GM21367 (cell line): ENCODE data around the gene DUSP16.
A peak's percentile ranks its signal among the peaks of the same experiment; 100 is the strongest.
"Not testable (repeated sequence)": the region's sequence is repeated elsewhere in the genome, so short reads cannot be mapped to it uniquely, and the experiment has no call there.

Experiments
- ATAC-seq: cut with Tn5 transposase; IDR thresholded peaks from one replicate; pipeline ENCODE4 v1.9.1; 2021; ENCODE audit not compliant: unreplicated experiment

DUSP16 gene

DNA sequence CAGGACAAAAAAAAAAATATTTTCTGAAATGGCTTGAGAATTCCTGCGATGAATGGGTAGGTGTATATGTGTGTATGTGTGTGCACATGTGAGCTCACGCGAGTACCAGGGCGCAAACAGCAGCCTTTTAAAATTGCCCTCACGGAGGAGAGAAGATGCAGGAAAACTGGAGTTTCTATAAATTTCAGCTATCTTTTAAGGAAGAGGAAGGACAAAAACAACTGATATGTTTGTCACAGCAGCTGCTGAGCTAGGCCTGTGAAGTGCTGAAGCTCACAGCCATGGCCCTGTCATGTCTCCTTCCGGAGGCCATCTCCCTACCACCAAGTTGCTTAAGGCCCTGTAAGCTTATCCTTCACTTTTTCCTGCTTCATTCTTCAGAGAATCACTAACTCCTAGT is 40.8 kb downstream of the DUSP16 start:
- ATAC-seq: no peak

DNA sequence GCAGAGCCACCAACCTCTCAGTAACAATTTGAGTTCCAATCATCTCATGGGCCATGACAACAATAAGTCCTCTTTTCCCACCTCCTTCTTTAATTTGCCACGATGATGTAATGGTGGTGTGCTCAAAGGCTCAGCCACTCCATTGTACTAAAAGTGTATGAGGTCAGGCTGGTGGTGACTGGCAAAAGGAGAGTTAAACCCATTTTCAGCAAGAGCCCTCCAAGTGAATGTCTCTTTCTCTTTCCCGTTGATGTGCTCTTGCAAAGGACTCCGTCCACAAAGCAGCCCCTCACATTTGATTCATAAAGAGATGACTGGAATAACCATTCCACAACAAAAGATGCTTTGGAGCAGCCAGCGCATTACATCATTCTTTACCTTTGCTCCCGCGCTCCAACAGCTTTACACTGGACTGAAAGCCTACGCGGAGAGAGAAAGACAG is 41.6 kb downstream of the DUSP16 start:
- ATAC-seq: no peak

DNA sequence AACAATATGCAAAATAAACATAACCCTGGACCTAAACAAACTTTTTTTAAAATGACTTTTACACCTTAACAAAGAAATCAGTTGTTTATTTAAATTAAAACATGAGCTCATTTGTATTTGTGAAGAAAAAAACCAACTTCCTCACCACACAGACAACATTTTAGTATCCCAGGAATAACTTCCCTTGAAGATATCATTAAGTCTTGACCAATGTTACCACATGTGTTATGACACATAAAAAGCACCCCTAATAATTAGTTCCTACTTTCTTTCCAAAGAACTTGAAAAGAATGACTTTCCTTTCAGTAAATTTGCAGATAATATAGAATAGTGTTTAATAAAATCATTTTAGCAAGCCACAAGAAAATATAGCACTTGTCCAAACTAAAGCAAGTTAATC is 42.4 kb downstream of the DUSP16 start:
- ATAC-seq: no peak

DNA sequence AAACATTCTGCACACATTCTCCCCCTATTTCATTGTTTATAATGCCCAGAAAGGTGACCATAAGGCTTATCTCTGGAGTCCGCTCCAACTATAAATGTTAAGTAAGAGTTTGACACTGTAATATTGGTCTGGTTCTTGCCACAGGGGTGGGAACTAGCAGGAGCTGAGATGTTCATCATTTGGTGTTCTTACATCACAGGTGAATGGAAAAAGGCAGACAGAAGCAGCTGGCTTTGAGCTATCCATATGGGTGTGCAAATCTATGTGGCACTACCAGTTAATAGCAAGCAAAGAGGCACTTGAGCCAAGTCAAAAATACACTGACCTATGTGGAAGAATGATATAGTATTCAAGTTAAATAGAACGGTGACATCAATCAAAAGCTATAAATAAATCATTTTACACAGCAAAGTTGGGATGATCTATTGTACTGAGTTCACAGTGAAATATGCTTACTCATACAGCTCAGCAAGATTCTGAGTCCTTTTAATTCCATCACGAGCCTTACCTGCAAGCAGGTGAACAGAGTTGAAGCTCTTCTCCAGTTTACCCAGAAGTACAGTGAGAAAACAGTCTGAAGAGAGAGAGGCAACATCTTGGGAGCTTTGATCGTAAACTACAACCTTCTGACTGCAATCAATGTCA is 43.2 kb downstream of the DUSP16 start:
- ATAC-seq: no peak

DNA sequence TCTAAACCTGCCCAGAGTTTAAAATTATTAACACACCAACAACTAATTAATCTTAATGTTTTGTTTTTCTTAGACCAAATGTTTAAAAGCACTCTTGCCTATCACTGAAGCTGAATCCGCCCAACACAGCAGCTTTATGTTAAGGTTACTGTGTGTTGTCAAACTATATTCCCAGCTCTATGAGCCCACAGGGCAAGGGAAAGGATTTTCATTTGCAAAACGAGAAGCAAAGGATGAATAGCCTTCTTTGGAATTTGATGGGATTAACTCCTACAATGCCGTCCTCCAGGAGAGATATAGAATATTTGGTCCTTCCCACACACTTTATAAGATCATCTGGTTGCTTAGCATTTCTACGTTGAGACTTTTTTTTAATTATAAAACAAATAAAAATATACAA is 43.7 kb downstream of the DUSP16 start:
- ATAC-seq: no peak

DNA sequence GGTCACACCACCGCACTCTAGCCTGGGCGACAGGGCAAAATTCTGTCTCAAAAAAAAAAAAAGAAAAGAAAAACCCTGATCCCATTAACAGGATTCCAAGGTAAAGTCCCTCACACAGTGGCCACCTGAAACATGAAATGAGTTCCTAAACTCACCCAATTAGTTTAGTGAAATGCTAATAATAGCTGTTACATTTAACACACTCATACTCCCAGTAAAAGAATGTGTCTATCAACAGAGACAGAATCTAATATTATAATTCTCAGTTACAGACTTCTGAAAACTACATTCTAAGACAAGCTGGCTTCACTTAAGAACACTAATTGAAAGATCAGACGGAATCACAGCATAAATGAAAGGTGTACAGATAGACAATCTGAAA is 44.2 kb downstream of the DUSP16 start:
- ATAC-seq: no peak

DNA sequence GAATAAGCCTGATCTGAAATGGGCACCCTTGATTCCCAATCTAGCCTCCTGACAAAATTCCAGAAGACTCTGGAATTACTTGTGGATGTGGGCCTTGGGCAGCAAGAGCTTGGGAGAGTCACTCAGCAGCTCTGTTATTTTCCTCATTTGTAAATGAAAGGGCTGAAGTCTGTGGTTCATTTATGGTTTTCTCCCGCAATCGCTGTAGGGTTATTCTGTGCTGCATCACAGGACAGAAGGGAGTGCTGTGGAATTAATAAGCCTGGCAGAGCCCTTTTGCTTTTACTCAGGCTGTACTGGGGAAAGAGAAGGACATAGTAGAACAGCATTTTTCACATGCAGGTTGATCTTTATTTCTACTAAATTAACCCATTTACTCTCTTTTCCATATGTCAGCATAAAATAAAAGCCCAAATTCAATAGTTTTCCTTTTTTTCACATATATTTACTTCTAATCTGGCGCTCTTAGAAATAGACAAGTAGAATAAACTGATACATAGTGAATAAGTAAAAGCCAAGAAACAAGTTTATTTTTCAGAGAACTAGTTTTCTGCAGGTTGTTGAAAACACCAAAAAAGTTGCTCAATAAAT is 49.2 kb downstream of the DUSP16 start:
- ATAC-seq: no peak

DNA sequence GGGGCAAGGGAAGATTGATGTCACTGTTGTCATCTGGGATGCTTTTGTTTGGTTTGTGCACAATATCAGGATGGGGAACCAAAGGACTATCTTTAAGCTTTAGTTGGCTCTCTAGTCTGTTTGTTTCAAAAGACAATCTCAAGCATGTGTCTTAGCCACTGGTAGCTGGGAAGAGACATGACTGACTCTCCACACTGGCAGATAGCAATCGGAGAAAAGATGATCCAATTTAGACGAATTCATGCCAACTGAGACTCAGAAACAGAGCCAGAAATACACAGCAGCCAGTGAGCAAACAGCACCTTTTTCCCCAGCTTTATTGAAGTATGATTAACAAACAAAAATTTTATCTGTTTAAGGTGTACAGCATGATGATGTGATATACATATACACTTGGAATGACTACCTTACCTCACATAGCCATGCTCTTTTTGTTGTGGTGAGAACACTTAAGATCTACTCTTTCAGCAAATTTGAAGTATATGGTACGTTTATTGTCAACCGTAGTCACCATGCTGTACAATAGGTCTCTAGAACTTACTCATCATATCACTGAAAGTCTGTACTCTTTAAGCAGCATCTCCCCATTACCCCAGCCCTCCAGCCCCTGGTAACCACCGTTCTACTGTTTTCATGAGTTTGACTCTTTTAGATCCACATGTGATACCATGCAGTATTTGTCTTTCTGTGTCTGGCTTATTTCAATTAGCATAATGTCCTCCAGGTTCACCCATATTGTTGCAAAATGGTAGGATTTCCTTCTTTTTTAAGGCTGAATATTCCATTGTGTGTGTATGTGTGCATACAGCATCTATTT is 50.6 kb downstream of the DUSP16 start:
- no peak for ATAC-seq

DNA sequence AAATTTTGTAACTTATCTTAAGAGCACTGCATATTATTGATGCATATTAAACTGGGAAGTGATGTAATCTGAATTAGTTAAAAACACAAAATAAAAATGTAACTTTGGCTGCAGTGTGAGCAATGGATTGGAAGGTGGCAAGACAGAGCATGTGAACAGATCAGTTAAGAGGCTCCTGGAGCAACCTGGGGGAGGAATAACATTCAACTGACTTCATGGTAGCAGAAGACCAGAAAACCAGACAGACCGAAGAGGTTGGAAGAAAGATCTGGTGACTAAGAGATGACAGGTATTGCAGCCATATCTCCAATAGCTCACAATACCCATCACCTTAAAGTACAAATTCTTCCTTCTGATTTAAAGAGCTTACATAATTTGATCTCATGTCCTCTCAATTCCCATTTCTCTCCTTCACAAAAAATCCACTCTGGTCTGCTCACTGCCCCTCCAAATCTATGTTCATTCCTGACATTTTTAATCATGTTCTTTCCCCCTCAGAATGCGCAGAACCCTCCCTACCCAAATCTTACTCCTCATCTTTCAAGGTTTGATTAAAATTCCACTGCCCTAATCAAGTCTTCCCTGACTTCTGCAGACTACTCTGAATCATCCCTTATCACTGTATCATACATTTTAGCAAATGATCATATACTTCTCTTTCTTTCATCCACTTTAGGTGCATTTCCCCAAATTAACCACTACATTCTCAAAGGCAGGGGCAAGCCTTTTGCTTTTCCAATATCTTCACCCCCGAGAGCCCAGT is 51.5 kb downstream of the DUSP16 start:
- no peak for ATAC-seq

DNA sequence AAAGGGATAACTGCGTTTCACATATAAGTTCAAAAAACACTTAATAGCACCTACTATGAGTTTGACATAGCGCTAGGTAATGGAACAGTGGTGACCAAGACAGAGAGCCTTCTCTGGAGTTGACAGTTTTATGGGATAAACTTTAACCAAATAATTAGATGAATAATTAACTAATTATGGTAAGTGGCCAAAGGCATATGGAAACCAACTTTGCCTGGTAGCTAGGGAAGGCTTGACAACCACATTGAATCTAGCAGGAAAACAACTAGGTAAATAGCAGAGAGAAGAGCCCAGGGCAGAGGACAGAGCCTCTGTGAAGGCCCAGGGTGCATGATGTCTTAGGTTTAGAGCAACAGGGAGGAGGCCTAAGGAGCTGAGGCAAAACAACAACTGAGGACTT is 52.1 kb downstream of the DUSP16 start:
- no peak for ATAC-seq

DNA sequence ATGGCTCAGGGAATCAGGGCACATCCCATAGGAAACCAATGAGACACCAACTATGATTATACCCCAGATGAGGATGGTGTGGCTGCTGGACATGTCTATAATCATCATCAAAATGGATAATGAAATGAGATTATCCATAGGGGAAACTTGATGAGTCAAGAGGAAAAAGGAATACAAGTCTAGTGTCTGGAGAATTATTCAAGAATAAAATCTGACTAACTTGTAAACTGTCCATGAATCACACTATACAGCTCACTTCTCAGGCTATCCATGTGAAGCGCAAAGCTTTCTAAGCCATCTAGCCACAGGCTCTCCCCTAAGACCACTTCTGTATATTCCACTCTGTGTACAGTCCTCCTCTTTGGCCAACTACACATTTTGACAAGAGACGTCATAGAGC is 52.5 kb downstream of the DUSP16 start:
- ATAC-seq: no peak

DNA sequence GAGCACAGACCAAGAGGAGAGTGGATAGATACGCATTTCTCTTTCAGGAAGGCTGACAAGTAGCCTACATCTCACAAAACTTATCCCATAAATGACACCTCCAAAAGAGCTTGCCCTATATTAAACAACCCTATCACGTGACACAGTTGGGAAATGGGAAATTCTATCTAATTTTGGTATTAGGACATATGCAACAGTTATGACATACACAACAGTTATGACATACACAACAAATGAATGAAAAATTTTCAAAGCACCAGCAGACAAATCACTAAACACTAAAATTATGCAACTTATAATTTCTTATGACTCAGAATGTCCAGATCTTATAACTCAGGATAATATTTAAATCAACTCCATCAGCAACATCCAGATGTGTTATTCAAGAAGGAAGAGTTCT is 54.1 kb downstream of the DUSP16 start:
- ATAC-seq: no peak

DNA sequence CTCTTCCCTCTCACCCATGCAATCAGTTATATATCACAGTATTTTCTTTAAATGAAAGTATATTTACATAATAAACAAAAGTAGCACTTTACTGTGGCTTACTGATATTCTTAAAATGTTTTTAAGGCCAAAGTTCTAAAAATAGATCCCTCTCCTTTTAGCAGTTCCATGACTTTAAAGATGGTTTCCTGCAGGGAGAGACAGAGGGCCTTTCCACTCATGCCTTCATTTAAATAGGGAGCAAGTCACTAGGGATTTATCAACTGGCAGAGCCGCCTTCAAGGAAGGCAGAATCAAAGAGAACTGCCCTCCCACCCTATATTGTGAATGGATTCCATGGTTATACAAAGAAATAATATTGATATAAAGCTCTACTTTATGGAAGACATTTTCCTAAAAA is 55.5 kb downstream of the DUSP16 start:
- no peak for ATAC-seq

DNA sequence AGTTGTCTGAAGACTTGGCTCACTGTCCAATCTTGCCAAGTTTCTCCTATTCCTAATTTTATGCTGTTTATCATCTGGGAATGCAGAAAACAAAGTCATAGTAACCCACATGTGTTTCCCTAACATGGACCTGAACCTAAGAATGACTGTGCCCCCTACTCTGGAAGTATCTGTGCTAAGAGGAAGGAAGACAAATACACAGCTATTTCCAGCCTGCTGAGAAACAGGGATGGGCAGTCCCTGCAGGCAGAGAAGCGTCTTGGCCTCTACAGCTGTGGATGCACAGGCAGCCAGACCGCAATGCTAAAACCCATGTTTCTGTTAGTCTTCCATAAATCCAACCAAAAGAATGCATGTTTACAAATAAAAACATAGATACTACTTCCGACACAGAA is 56.2 kb downstream of the DUSP16 start:
- ATAC-seq: no peak

DNA sequence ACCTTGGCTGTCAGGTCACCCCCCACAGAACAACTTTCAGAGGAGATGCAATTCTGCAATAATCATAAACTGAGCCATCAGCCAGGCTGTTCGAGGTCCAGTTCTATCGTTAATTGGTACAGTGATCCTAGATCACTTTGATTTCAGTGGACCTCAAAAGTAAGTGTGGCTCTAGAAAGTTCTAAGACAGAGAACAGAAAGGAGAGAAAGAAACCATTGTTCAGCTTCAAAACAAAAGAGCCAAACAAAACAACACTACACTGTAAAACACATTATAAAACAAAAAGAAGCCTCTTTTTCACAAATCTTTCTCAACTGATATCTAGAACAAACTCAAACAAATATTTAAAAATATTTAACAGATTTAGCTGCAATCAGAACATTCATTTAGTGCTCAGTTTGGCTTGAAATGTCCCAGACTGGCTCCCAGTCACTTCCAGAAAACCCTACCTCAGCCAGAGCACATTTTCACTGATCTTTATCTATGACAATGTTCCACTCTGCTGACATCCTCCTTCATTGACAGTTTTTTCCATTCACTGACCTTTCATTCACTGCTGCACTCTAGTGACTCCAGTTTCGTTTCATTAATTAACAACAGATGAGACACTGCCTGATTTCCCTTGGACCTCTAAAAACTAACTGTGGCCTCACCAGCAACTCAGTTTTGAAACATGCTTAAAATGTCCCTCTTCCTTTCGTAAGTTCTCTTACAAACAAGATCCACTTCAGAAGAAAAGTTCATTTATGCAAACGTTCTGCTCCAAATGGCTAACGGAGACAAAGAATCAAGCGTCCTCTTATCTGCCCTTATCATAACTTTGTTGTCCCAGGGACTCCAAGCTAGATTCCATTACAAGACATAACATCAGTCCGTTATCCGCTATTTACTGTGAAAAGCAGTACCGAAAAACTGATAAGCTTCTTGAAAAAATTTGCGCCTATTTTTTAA is 56.8 kb downstream of the DUSP16 start:
- ATAC-seq: peak; percentile 82

DNA sequence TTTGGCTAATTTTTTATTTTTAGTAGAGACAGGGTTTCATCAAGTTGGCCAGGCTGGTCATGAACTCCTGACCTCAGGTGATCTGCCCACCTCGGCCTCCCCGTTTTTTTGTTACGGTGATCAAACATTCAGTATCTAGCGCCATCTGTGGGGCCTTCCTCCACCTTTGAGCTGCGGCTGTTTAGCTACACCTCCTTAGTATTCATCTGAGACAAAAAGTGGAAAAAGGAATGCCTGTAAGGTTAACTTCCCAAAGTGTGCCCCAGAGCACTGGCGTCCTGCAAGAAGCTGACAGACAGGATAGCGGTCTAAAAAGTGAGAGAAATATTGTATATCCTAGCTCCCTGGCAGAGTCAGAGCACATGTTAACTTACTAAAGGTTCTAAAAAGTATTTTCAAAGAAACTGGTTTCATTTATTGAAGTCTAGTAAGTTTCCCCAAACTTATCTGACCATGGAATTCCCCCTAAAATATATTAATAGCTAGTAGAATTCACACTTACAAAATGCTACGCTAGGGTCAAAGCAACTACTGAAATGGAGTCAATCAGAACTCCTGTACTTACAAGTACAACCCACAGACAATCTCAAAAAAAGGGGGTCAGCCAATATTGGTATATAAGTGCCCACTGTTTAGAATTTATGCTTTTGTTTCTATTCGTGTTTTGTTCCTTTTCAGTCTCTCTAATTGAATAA is 59.1 kb downstream of the DUSP16 start:
- ATAC-seq: no peak

DNA sequence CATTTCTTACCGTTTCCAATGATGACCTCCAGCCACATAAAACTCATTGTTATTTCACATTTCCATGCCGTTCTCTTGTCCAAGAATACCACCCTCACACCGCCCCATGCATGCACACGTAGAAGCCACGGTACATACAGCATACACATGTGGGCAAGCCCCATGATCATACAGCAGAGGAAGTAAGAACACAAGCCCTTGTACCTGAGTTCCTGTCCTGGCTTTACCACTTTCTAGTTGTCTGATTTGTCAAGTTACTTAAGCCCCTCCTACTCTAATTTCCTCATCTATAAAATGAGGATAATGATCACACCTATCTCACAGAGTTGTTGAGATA is 59.9 kb downstream of the DUSP16 start:
- no peak for ATAC-seq

DNA sequence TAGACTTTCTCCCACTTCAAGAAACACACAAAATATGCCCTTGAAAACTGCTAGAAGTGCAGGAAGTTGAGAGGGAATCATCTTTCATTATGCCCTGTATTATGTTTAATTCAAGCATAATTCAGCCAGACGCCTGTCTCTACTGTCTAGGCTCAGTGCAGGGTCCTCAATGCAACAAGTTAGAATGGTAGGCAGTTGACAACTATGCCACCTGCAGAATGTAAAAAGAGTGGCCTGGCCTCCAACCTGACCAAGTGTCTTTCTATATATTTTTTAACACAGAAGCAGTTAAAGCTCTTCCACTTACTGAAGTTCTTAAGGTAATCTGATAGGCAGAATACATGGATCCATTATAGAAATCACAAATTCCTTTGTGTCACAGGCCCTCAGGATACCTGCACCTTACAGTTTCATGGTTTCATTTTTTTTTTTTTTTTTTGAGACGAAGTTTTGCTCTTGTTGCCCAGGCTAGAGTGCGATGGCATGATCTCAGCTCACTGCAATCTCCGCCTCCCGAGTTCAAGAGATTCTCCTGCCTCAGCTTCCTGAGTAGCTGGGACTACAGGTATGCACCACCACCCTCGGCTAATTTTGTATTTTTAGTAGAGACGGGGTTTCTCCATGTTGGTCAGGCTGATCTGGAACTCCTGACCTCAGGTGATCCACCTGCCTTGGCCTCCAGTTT is 60.4 kb downstream of the DUSP16 start:
- not testable (repeated sequence) for ATAC-seq

DNA sequence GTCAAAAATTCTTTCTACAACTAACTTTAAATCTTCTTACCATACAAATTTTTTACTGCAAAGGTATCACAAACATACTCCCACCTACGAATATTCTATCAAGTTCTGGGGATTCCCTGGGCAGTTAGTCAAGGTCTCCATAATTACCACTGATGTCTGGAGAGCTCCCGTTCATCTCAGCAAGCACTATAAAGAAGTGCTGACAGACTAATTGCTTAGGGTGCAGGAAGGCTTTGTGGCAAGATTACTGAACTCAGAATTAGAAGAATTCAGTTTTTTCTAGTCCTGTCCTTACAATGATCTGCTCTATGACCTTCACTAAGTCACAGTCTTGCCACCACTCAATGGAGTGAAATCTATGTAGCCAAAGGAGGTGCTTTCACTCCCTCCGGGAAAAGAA is 61.5 kb downstream of the DUSP16 start:
- no peak for ATAC-seq
